Measurements from ENCODE around the gene HAX1. TPM values are rescaled to one million over a fixed set of nuclear protein-coding genes. Genes with fewer than 3 reads are reported as not detected.
A peak's percentile ranks its signal among the peaks of the same experiment; 100 is the strongest.
"Not testable (repeated sequence)": the region's sequence is repeated elsewhere in the genome, so short reads cannot be mapped to it uniquely, and the experiment has no call there.

The HAX1 gene
- total and polyA plus RNA-seq, 4 donors = 37.5 to 91.2 (median 59.3) TPM

DNA sequence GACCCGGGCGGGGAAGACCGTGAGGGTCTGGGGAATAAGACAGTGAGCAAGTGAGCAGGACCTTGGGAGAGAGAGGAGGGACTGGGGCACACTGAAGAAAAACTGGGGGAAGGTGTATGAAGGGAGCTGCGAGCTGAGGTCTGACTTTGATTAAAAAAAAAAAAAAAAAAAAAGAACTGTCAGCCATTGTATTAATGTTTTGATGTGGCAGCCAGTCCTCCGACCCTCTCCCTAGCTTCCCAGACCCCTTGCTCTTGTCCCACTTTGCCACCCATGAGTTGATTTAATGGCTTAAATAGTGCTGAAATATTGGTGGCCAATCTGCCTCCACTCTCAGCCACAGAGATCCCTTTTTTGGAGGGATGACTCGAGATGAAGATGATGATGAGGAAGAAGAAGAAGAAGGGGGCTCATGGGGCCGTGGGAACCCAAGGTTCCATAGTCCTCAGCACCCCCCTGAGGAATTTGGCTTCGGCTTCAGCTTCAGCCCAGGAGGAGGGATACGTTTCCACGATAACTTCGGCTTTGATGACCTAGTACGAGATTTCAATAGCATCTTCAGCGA, 652 bp downstream of the HAX1 start:
- Histone ChIP-seq H3K9me3 (ENCODE audit: control insufficient read depth in 4 of 4, low read length in 3 of 4) (no peaks in the 10 kb centered on the region), H3K27me3 (ENCODE audit: control insufficient read depth in 4 of 4, insufficient read depth in 4 of 4, low read length in 3 of 4) (no peaks in the 10 kb centered on the region), H3K36me3 (ENCODE audit: control insufficient read depth in 4 of 4, insufficient read depth in 3 of 4, low read depth in 1 of 4, low read length in 3 of 4) (peaks cover 1 to 37% (median 22%) of the 10 kb centered on the region in 4 donors), H3K27ac (ENCODE audit: low read depth in 1 of 2, low read length in 2 of 2) (peak overlapping the region; percentile 83 to 89), H3K4me3 (ENCODE audit: low read depth in 1 of 3, low read length in 3 of 3) (peak overlapping the region; percentile 60 to 98 (median 96)), H3K4me1 (ENCODE audit: control insufficient read depth in 4 of 4, insufficient read depth in 4 of 4, low read length in 3 of 4) (peaks cover 0 to 15% (median 13%) of the 10 kb centered on the region in 4 donors), H3K9ac (ENCODE audit: low read depth in 1 of 2, low read length in 2 of 2) (peak overlapping the region; percentile 94 to 98)
- no peak for DNase-seq (ENCODE audit: low spot score)
- TF ChIP-seq, protein P1, sequence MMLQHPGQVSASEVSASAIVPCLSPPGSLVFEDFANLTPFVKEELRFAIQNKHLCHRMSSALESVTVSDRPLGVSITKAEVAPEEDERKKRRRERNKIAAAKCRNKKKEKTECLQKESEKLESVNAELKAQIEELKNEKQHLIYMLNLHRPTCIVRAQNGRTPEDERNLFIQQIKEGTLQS (IDR thresholded peaks at IDR 0.05) = peak; percentile 53
- TF ChIP-seq YY1 (IDR thresholded peaks at IDR 0.05) = no peak
- WGBS = 51% methylated on average over 13 of the region's 13 CpGs

GRCh38 chr1:154276797-154277196, 4.4 kb downstream of the HAX1 start:
- H3K27ac ChIP-seq (ENCODE audit: low read depth in 1 of 2, low read length in 2 of 2) = no peak overlapping the region
- H3K9ac ChIP-seq (ENCODE audit: low read depth in 1 of 2, low read length in 2 of 2) = no peak overlapping the region
- H3K27me3 ChIP-seq (ENCODE audit: control insufficient read depth in 4 of 4, insufficient read depth in 4 of 4, low read length in 3 of 4) = no peaks in the 10 kb centered on the region
- DNase-seq (ENCODE audit: low spot score) = no peak
- H3K36me3 ChIP-seq (ENCODE audit: control insufficient read depth in 4 of 4, insufficient read depth in 3 of 4, low read depth in 1 of 4, low read length in 3 of 4) = peaks cover 1 to 16% (median 11%) of the 10 kb centered on the region in 4 donors
- H3K4me3 ChIP-seq (ENCODE audit: low read depth in 1 of 3, low read length in 3 of 3) = no peak overlapping the region
- H3K4me1 ChIP-seq (ENCODE audit: control insufficient read depth in 4 of 4, insufficient read depth in 4 of 4, low read length in 3 of 4) = peaks cover 1 to 10% (median 9%) of the 10 kb centered on the region in 4 donors
- TF ChIP-seq RAD21 (IDR thresholded peaks at IDR 0.05) = peak; percentile 20
- TF ChIP-seq SP1 (IDR thresholded peaks at IDR 0.05) = no peak
- TF ChIP-seq CTCF (IDR thresholded peaks at IDR 0.05; ENCODE audit: low read depth, low read length, missing input control) = peak; percentile 13
- H3K9me3 ChIP-seq (ENCODE audit: control insufficient read depth in 4 of 4, low read length in 3 of 4) = no peaks in the 10 kb centered on the region
- WGBS = 92% methylated on average over 7 of the region's 7 CpGs

DNA sequence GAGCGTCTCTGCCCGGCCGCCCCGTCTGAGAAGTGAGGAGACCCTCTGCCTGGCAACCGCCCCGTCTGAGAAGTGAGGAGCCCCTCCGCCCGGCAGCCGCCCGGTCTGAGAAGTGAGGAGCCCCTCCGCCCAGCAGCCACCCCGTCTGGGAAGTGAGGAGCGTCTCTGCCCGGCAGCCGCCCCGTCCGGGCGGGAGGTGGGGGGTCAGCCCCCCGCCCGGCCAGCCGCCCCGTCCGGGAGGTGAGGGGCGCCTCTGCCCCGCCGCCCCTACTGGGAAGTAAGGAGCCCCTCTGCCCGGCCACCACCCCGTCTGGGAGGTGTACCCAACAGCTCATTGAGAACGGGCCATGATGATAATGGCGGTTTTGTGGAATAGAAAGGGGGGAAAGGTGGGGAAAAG, 15.2 kb downstream of the HAX1 start:
- H3K27ac ChIP-seq (ENCODE audit: low read depth in 1 of 2, low read length in 2 of 2); H3K36me3 ChIP-seq (ENCODE audit: control insufficient read depth in 4 of 4, insufficient read depth in 3 of 4, low read depth in 1 of 4, low read length in 3 of 4); H3K4me1 ChIP-seq (ENCODE audit: control insufficient read depth in 4 of 4, insufficient read depth in 4 of 4, low read length in 3 of 4); DNase-seq (ENCODE audit: low spot score); H3K9me3 ChIP-seq (ENCODE audit: control insufficient read depth in 4 of 4, low read length in 3 of 4); H3K27me3 ChIP-seq (ENCODE audit: control insufficient read depth in 4 of 4, insufficient read depth in 4 of 4, low read length in 3 of 4); H3K4me3 ChIP-seq (ENCODE audit: low read depth in 1 of 3, low read length in 3 of 3); H3K9ac ChIP-seq (ENCODE audit: low read depth in 1 of 2, low read length in 2 of 2): not testable (repeated sequence)
- WGBS = 94% methylated on average over 20 of the region's 30 CpGs

- Histone ChIP-seq H3K27ac (ENCODE audit: low read depth in 1 of 2, low read length in 2 of 2) (no peak overlapping the region), H3K27me3 (ENCODE audit: control insufficient read depth in 4 of 4, insufficient read depth in 4 of 4, low read length in 3 of 4) (no peaks in the 10 kb centered on the region), H3K4me3 (ENCODE audit: low read depth in 1 of 3, low read length in 3 of 3) (no peak overlapping the region), H3K36me3 (ENCODE audit: control insufficient read depth in 4 of 4, insufficient read depth in 3 of 4, low read depth in 1 of 4, low read length in 3 of 4) (no peaks in the 10 kb centered on the region), H3K9me3 (ENCODE audit: control insufficient read depth in 4 of 4, low read length in 3 of 4) (no peaks in the 10 kb centered on the region), H3K4me1 (ENCODE audit: control insufficient read depth in 4 of 4, insufficient read depth in 4 of 4, low read length in 3 of 4) (no peaks in the 10 kb centered on the region), H3K9ac (ENCODE audit: low read depth in 1 of 2, low read length in 2 of 2) (no peak overlapping the region)
- no peak for TF ChIP-seq GABPA (IDR thresholded peaks at IDR 0.05 in 1 of 2, conservative IDR thresholded peaks at IDR 0.05 in 1 of 2)
- TF ChIP-seq RXRA (IDR thresholded peaks at IDR 0.05) = no peak
- TF ChIP-seq TAF1 (conservative IDR thresholded peaks at IDR 0.05) = no peak
- TF ChIP-seq REST (IDR thresholded peaks at IDR 0.05) = no peak
- TF ChIP-seq, protein P1 (IDR thresholded peaks at IDR 0.05) = no peak
- no peak for TF ChIP-seq HNF4A (conservative IDR thresholded peaks at IDR 0.05)
- TF ChIP-seq FOXA2 (IDR thresholded peaks at IDR 0.05) = no peak
- no peak for TF ChIP-seq SP1 (IDR thresholded peaks at IDR 0.05)
- TF ChIP-seq CTCF (IDR thresholded peaks at IDR 0.05; ENCODE audit: low read depth, low read length, missing input control) = no peak
- TF ChIP-seq HNF4G (IDR thresholded peaks at IDR 0.05) = no peak
- no peak for TF ChIP-seq JUND (IDR thresholded peaks at IDR 0.05)
- no peak for TF ChIP-seq MAX (IDR thresholded peaks at IDR 0.05)
- no peak for TF ChIP-seq RAD21 (IDR thresholded peaks at IDR 0.05)
- 69% methylated on average over 3 of the region's 3 CpGs for WGBS
- no peak for DNase-seq (ENCODE audit: low spot score)
Measured at GRCh38 chr1:154288661-154289060, 16.2 kb downstream of the HAX1 start.

Data from liver (tissue), 9 donors.